Type B pancreatic cell (in vitro differentiated cells): ENCODE measurements around the gene RBM47. TPM values are rescaled to one million over a fixed set of nuclear protein-coding genes. Genes with fewer than 3 reads are reported as not detected.
"Not testable (repeated sequence)": the region's sequence is repeated elsewhere in the genome, so short reads cannot be mapped to it uniquely, and the experiment has no call there.

ENCODE experiments used
- DNase-seq: peaks from one replicate; pipeline ENCODE4 v3.0.0; 2021; ENCODE audit warnings: mixed read lengths; ENCODE audit not compliant: unreplicated experiment; ENCODE audit errors: extremely low spot score
- H3K27ac Mint-ChIP-seq: 2 replicates; pipeline ENCODE4 v1.8.0; 2021; ENCODE audit warnings: mild to moderate bottlenecking, mixed read lengths
- H3K27me3 Mint-ChIP-seq: 2 replicates; pipeline ENCODE4 v1.8.0; 2021; ENCODE audit warnings: mixed read lengths
- H3K36me3 Mint-ChIP-seq: 2 replicates; pipeline ENCODE4 v1.8.0; 2021; ENCODE audit warnings: mixed read lengths
- H3K4me1 Mint-ChIP-seq: one replicate; pipeline ENCODE4 v1.8.0; 2021; ENCODE audit warnings: mixed read lengths; ENCODE audit not compliant: unreplicated experiment
- H3K4me3 Mint-ChIP-seq: 2 replicates; pipeline ENCODE4 v1.8.0; 2021; ENCODE audit warnings: mild to moderate bottlenecking, mixed read lengths
- H3K9me3 Mint-ChIP-seq: 2 replicates; pipeline ENCODE4 v1.8.0; 2021; ENCODE audit warnings: mixed read lengths
- CTCF ChIP-seq: fragments of 200-600 bp; sonication (generic); conservative IDR thresholded peaks from 2 replicates; pipeline ENCODE4 v1.5.0; 2021; ENCODE audit warnings: antibody characterized with exemption, mild to moderate bottlenecking
- total RNA-seq: library from RNA; stranded (reverse); gene quantifications from 2 replicates; pipeline ENCODE4 v1.2.1, GENCODE V29; 2021; ENCODE audit warnings: low replicate concordance

RBM47 gene
- total RNA-seq, 1 donor from 2014 or later: 53.5 TPM

- peak; percentile 2 for TF ChIP-seq CTCF
- Mint-ChIP-seq H3K4me1 (peaks cover 47% of the 10 kb centered on the region), H3K27me3 (peaks cover 11% of the 10 kb centered on the region), H3K36me3 (no peaks in the 10 kb centered on the region), H3K4me3 (peak overlapping the region; percentile 93), H3K9me3 (no peaks in the 10 kb centered on the region), H3K27ac (peak overlapping the region; percentile 99)
- DNase-seq: no peak
Observed at GRCh38 chr4:40630335-40631021, 814 bp upstream of the RBM47 start.

GRCh38 chr4:40628888-40629287, 776 bp downstream of the RBM47 start:
- peak overlapping the region; percentile 99 for H3K27ac Mint-ChIP-seq
- TF ChIP-seq CTCF: no peak
- H3K4me3 Mint-ChIP-seq: peak overlapping the region; percentile 93
- peaks cover 3% of the 10 kb centered on the region for H3K36me3 Mint-ChIP-seq
- H3K9me3 Mint-ChIP-seq: no peaks in the 10 kb centered on the region
- no peak for DNase-seq
- peaks cover 11% of the 10 kb centered on the region for H3K27me3 Mint-ChIP-seq
- H3K4me1 Mint-ChIP-seq: peaks cover 41% of the 10 kb centered on the region

- Mint-ChIP-seq H3K4me3 (peak overlapping the region; percentile 93), H3K27ac (peak overlapping the region; percentile 99), H3K27me3 (peaks cover 11% of the 10 kb centered on the region), H3K4me1 (peaks cover 41% of the 10 kb centered on the region)
- not testable (repeated sequence) for H3K9me3 Mint-ChIP-seq, H3K36me3 Mint-ChIP-seq, DNase-seq
Observed at GRCh38 chr4:40628407-40628806, 1.3 kb downstream of the RBM47 start.

- Mint-ChIP-seq H3K4me3 (peak overlapping the region; percentile 93), H3K36me3 (peaks cover 3% of the 10 kb centered on the region), H3K27ac (peak overlapping the region; percentile 52), H3K27me3 (peaks cover 11% of the 10 kb centered on the region), H3K9me3 (no peaks in the 10 kb centered on the region), H3K4me1 (peaks cover 48% of the 10 kb centered on the region)
- no peak for TF ChIP-seq CTCF
- DNase-seq: no peak
Observed at GRCh38 chr4:40627540-40627939, 2.1 kb downstream of the RBM47 start.

GRCh38 chr4:40626183-40626990, 3.3 kb downstream of the RBM47 start:
- DNase-seq: no peak
- Mint-ChIP-seq H3K4me1 (peaks cover 50% of the 10 kb centered on the region), H3K27me3 (peaks cover 11% of the 10 kb centered on the region), H3K27ac (peak overlapping the region; percentile 52), H3K36me3 (peaks cover 11% of the 10 kb centered on the region), H3K9me3 (peaks cover 6% of the 10 kb centered on the region), H3K4me3 (peak overlapping the region; percentile 93)
- TF ChIP-seq CTCF: no peak

GRCh38 chr4:40623707-40624106, 6.0 kb downstream of the RBM47 start:
- Mint-ChIP-seq H3K36me3 (peaks cover 11% of the 10 kb centered on the region), H3K27me3 (no peaks in the 10 kb centered on the region), H3K4me1 (peaks cover 46% of the 10 kb centered on the region), H3K27ac (peak overlapping the region; percentile 50), H3K4me3 (no peak overlapping the region), H3K9me3 (peaks cover 6% of the 10 kb centered on the region)
- no peak for DNase-seq
- no peak for TF ChIP-seq CTCF
